ENCODE results near the gene SRRM4. TPM values are rescaled to one million over a fixed set of nuclear protein-coding genes. Genes with fewer than 3 reads are reported as not detected.

Gene SRRM4
- total RNA-seq, 1 experiment from 2014 or later, result 0.02 TPM

DNA sequence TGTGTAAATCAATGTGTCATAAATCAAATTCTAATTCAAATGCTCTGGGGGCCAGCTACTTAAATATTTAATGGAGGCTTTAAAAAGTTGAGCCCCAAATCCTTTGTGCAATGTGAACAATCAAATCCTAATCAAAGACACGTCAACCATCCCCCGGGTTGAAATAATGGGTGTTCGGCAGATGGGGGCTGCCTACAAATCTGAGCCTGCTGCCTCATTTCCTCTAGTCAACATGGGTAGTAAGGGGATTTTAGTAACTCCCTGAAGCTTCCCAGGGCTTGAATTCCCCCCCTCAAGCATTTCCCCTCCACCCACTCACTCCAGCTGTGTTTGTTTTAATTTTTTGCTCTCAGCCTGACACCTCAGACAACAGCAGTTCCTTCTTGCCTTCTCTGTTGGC is 37.8 kb downstream of the SRRM4 start:
- no peak overlapping the region for H3K9ac ChIP-seq (ENCODE audit: low read length)
- ATAC-seq (no peak), DNase-seq (ENCODE audit: low read depth, low spot score) (no peak)
- H3K4me3 ChIP-seq (replicated peaks in 1 of 2; ENCODE audit: low read depth in 1 of 2, low read length in 2 of 2), result no peak overlapping the region
- H3K27ac ChIP-seq (ENCODE audit: low read depth, low read length), result no peak overlapping the region
- H3K36me3 ChIP-seq (ENCODE audit: control insufficient read depth in 1 of 2, insufficient read depth in 2 of 2, low read length in 2 of 2), result no peaks in the 10 kb centered on the region
- CTCF ChIA-PET, result no interaction called here
- no peaks in the 10 kb centered on the region for H3K9me3 ChIP-seq (ENCODE audit: control insufficient read depth in 1 of 2, insufficient read depth in 1 of 2, low read depth in 1 of 2, low read length in 2 of 2)
- H4K20me1 ChIP-seq (ENCODE audit: insufficient read depth), result no peaks in the 10 kb centered on the region
- H3K9me2 ChIP-seq (ENCODE audit: insufficient read depth), result no peaks in the 10 kb centered on the region
- TF ChIP-seq JUND (IDR thresholded peaks at IDR 0.05) (no peak), CBX3 (IDR thresholded peaks at IDR 0.05; ENCODE audit: low read depth) (no peak), POLR2AphosphoS5 (IDR thresholded peaks at IDR 0.05; ENCODE audit: low read depth, low read length) (no peak), EZH2 (IDR thresholded peaks at IDR 0.05) (no peak), ZFX (IDR thresholded peaks at IDR 0.05) (no peak)
- TF ChIP-seq, protein P1, sequence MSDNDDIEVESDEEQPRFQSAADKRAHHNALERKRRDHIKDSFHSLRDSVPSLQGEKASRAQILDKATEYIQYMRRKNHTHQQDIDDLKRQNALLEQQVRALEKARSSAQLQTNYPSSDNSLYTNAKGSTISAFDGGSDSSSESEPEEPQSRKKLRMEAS (IDR thresholded peaks at IDR 0.05), result no peak
- TF ChIP-seq, protein P2, sequence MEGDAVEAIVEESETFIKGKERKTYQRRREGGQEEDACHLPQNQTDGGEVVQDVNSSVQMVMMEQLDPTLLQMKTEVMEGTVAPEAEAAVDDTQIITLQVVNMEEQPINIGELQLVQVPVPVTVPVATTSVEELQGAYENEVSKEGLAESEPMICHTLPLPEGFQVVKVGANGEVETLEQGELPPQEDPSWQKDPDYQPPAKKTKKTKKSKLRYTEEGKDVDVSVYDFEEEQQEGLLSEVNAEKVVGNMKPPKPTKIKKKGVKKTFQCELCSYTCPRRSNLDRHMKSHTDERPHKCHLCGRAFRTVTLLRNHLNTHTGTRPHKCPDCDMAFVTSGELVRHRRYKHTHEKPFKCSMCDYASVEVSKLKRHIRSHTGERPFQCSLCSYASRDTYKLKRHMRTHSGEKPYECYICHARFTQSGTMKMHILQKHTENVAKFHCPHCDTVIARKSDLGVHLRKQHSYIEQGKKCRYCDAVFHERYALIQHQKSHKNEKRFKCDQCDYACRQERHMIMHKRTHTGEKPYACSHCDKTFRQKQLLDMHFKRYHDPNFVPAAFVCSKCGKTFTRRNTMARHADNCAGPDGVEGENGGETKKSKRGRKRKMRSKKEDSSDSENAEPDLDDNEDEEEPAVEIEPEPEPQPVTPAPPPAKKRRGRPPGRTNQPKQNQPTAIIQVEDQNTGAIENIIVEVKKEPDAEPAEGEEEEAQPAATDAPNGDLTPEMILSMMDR (IDR thresholded peaks at IDR 0.05 in 2 of 3, conservative IDR thresholded peaks at IDR 0.05 in 1 of 3; ENCODE audit: borderline replicate concordance in 1 of 3, insufficient read depth in 1 of 3, low read depth in 2 of 3, low read length in 2 of 3), result no peak
- RAD21 ChIA-PET (ENCODE audit: low non-redundant PET in 1 of 2, low total read pairs in 2 of 2, uncharacterized antibody in 2 of 2, unreplicated experiment in 2 of 2), result no interaction called here
- H2AFZ ChIP-seq (ENCODE audit: low read depth, low read length, poor library complexity, severe bottlenecking), result no peak overlapping the region
- POLR2A ChIA-PET, result no interaction called here
- no peaks in the 10 kb centered on the region for H3K4me1 ChIP-seq (ENCODE audit: control insufficient read depth in 1 of 2, insufficient read depth in 2 of 2, low read length in 2 of 2)
- intact Hi-C loops (cut with micrococcal nuclease), result no loop called here
- no TSS peak for BruUV-seq (replicated peaks)
- H3K4me2 ChIP-seq (ENCODE audit: low read length), result no peak overlapping the region
- no peaks in the 10 kb centered on the region for H3K79me2 ChIP-seq (ENCODE audit: insufficient read depth, low read length)
- H3K27me3 ChIP-seq (ENCODE audit: insufficient read depth, low read length), result peaks cover 21% of the 10 kb centered on the region; the same call in 1 of the 2 replicates

All from HCT116 (cell line).